Activated naive CD4-positive, alpha-beta T cell treated with anti-CD3 and anti-CD28 coated beads, Interleukin-2, amount 10 ng/mL, durations not matched to agents 7 days and 5 days (primary cell): ENCODE measurements around the gene PRAC2.

Source experiments
- CTCF ChIA-PET: fragments of 350-600 bp; sonication (Branson Sonifier 250); formaldehyde crosslinking; loops from one replicate; lab custom pipeline; 2021; ENCODE audit warnings: antibody characterized with exemption; lab: Charles Lee
- DNase-seq: peaks from one replicate; pipeline ENCODE4 v3.0.0-alpha.2; 2020
- H3K27ac Mint-ChIP-seq: one replicate; pipeline ENCODE4 v1.8.0; 2021; ENCODE audit warnings: mild to moderate bottlenecking, moderate library complexity, mixed read lengths
- H3K27me3 Mint-ChIP-seq: one replicate; pipeline ENCODE4 v1.8.0; 2021; ENCODE audit warnings: mild to moderate bottlenecking, mixed read lengths
- H3K36me3 Mint-ChIP-seq: one replicate; pipeline ENCODE4 v1.8.0; 2021; ENCODE audit warnings: mixed read lengths
- H3K4me1 Mint-ChIP-seq: one replicate; pipeline ENCODE4 v1.8.0; 2021; ENCODE audit warnings: mixed read lengths
- H3K4me3 Mint-ChIP-seq: one replicate; pipeline ENCODE4 v1.8.0; 2021; ENCODE audit warnings: mild to moderate bottlenecking, moderate library complexity, mixed read lengths
- H3K9me3 Mint-ChIP-seq: one replicate; pipeline ENCODE4 v1.8.0; 2021; ENCODE audit warnings: mixed read lengths

Gene PRAC2

DNA sequence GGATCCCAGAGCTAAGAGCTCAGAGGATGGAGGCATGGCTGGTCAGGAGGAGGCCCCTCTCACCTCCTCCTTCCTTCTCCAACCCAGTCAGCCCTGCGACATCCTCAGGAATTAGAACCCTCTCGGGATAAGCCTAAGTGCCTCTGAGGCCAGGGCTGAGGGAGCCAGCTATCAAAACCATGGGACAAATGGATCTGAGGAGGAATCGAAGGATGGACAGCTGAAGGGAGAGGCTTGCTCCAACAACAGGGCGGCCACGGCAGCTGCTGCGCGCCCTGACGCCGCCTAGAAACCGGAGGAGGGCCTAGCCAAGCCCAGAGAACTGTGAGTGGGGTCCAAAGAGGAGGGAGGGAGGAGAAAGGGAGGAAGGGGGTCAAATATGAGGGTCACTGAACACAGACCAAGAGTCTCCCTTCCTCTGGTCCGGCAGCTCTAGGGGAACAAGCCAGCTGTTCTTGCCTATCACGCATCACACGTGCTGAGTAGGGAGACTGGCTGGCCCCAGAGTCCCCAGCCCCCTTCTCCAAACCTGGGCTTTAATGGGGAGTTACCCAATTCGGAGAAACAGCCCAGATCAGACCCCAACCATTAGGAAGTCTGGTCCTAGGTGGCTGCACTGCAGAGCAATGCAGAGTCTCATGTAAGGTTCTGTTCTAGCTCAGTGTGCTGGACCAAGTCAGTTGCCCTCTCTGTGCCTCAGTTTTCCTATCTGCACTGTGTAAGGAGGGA lies 11.5 kb downstream of the PRAC2 start:
- DNase-seq, result no peak
- no peaks in the 10 kb centered on the region for H3K9me3 Mint-ChIP-seq
- peaks cover 9% of the 10 kb centered on the region for H3K4me1 Mint-ChIP-seq
- H3K36me3 Mint-ChIP-seq, result no peaks in the 10 kb centered on the region
- H3K27ac Mint-ChIP-seq, result no peak overlapping the region
- H3K27me3 Mint-ChIP-seq, result peaks cover 100% of the 10 kb centered on the region
- H3K4me3 Mint-ChIP-seq, result no peak overlapping the region
- CTCF ChIA-PET, result interaction anchor here (0.7 to 1.3 kb wide), 3 partner anchors 9 to 117 kb away, joined by 3 to 4 read pairs (median 4); no protein-coding TSS in a partner anchor

GRCh38 chr17:48735062-48735351 lies 12.0 kb downstream of the PRAC2 start:
- Mint-ChIP-seq H3K4me1 (peaks cover 9% of the 10 kb centered on the region), H3K27me3 (peaks cover 100% of the 10 kb centered on the region), H3K36me3 (no peaks in the 10 kb centered on the region), H3K9me3 (no peaks in the 10 kb centered on the region), H3K4me3 (no peak overlapping the region), H3K27ac (no peak overlapping the region)
- CTCF ChIA-PET, result interaction anchor here (0.6 to 1.3 kb wide), 3 partner anchors 14 to 312 kb away, joined by 3 to 4 read pairs (median 3); no protein-coding TSS in a partner anchor
- no peak for DNase-seq

DNA sequence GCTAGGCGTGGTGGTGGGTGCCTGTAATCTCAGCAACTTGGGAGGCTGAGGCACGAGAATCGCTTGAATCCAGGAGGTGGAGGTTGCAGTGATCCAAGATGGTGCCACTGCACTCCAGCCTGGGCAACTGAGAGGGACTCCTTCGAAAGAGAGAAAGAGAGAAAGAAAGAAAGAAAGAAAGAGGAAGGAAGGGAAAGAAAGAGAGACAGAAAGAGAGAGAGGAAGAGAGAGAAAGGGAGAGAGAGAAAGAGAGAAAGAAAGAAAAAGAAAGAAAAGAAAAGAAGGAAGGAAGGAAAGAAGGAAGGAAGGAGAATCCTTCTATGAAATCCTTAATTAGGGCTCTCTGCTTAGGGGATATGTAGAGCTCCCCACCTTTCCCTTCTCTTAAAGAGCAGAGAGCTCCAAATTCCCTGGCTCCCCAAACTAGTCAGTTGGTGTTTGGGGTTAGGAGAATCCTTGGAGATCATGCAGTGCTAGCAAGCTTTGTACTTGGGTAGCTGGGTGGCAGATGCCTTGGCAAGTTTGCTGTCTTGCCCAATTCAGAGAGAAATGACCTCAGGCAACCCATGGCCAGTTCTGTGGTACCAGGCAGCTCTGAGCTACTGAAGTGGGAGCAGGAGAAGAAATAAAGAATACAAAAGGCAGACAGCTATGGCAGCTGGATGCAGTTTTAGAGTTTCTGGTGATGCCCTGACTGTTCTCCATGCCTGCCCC lies 14.5 kb downstream of the PRAC2 start:
- Mint-ChIP-seq H3K36me3 (no peaks in the 10 kb centered on the region), H3K4me3 (no peak overlapping the region), H3K9me3 (no peaks in the 10 kb centered on the region), H3K27ac (no peak overlapping the region), H3K27me3 (peaks cover 100% of the 10 kb centered on the region), H3K4me1 (peaks cover 9% of the 10 kb centered on the region)
- CTCF ChIA-PET, result interaction anchor here (0.7 to 1.8 kb wide), 3 partner anchors 13 to 142 kb away, joined by 3 to 8 read pairs (median 4); no protein-coding TSS in a partner anchor
- no peak for DNase-seq

DNA sequence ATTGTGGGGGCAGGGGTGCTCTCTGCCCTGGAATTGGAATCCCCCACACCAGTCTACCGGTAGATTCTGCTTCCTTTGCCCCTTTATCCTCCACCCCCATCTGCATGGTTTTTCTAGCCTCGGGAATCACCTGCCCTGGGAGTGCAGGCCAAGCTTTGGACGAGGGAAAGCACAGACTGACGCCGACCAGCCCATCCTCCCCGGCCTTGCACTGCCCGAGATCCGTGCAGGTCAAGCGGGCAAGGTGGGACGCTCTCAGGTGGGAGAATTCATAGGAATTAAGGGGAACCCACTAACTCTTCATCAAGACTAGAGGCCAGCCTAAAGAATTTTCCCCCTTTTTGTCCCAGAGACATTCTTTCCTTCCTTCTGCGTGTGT lies 15.4 kb downstream of the PRAC2 start:
- H3K27me3 Mint-ChIP-seq, result peaks cover 100% of the 10 kb centered on the region
- CTCF ChIA-PET, result interaction anchor here (1.0 to 1.6 kb wide), 2 partner anchors 10 to 14 kb away, joined by 3 to 8 read pairs; no protein-coding TSS in a partner anchor
- H3K4me3 Mint-ChIP-seq, result no peak overlapping the region
- no peaks in the 10 kb centered on the region for H3K36me3 Mint-ChIP-seq
- H3K4me1 Mint-ChIP-seq, result peaks cover 8% of the 10 kb centered on the region
- no peaks in the 10 kb centered on the region for H3K9me3 Mint-ChIP-seq
- no peak for DNase-seq
- no peak overlapping the region for H3K27ac Mint-ChIP-seq

DNA sequence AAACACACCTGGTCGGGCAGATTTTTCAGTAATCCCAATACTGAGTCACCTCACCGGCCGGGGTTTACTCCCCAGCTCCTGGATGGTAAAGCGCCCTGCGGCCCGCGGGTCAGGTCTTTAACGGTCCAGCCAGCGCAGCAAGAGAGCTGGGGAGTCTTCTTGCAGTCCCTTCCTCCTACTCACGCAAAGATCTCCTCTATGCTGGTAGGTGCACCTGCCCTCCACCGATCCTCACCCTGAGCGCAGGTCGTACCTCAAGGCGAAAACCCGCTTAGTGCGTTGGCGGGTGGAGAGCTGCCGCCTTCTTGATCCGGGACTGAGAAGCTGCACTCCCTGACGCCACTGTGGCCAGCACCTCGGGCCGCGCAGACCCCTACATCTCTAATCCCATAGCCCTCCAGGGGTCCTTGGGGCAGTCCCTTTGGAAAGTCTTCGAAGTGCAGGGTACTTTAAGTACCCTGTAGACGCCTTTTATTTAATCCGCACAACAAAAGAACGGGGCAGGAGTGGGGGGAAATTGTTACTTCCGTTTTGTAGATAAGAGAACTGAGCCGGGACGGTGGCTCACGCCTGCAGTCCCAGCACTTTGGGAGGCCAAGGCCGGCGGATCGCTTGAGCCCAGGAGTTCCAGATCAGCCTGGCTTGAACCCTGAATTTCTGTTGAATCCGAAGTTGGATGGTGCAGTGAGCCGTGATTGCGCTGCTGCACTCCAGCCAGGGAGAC lies 16.0 kb downstream of the PRAC2 start:
- H3K4me3 Mint-ChIP-seq, result peak overlapping the region; percentile 28
- CTCF ChIA-PET, result interaction anchor here (1.0 to 1.6 kb wide), 2 partner anchors 10 to 14 kb away, joined by 3 to 8 read pairs; no protein-coding TSS in a partner anchor
- no peaks in the 10 kb centered on the region for H3K36me3 Mint-ChIP-seq

DNA sequence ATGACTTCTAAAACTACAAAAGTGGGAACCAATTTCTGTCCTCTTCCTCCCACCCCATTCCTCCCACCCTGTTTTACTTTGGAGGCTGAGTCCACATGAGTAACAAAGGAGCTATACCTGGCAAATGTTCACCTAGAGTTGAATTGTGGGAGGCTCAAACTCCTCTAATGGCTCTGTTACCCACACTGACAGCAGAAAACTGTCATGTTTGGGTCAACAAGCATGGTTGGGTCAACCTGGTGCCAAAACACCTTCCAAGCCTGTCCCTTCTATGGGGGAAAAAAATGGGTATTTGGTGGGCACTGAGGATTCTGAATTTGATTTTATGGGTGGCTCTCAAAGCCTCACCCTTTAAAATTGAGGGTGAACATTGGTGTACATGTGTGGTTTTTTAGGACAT lies 17.6 kb downstream of the PRAC2 start:
- CTCF ChIA-PET, result no interaction called here

More for the DNA sequence above, 16.0 kb downstream of the PRAC2 start:
- Mint-ChIP-seq H3K27ac (peak overlapping the region; percentile 71), H3K4me1 (peaks cover 3% of the 10 kb centered on the region), H3K27me3 (peaks cover 100% of the 10 kb centered on the region), H3K9me3 (no peaks in the 10 kb centered on the region)
- DNase-seq, result no peak

DNA sequence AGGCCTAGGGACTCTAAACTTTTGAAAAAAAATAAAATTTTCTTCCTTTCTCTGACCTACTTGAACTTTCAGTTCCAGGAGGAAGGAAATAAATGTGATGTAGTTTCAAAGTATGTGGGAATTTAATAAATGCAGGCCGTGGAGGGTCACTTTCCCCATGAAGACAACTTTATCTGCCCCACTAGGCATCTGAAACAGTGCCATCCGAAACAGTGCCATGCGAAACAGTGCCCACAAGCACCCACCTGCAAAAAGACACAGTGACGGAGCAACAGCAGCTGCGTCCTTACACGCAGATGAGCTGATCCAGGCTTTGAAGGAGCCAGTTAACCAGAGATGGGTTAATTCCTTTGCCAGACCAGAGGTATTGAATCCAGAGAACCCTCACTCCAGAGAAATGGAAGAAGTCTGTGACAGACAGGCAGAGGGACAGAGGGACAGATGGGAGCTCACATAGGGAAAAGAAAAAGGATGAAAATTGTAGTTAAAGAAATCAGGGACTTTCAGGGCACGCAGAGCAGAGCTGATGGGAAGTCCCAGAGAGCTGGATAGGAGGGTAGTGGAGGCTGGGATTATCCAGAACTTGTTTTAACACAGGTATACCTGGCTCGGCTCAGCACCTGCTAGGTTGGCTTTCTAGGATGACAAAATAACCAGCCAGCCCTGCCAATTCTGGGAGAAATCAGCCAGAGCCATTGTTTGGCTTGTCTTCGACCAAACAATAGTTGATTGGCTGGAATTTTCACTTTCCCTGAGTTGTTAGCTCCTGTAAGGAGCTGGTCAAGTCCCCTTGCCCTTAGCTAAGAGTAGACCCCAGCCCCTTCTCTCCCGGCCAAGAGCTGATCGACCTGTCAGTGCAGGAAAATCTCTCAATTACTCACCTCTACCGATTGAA lies 22.6 kb downstream of the PRAC2 start:
- CTCF ChIA-PET, result interaction anchor here (1.3 to 5.9 kb wide), 3 partner anchors 22 to 109 kb away, joined by 4 to 28 read pairs (median 5); partner anchors contain the start of genes PRAC1 and PRAC2
- Mint-ChIP-seq H3K27ac (no peak overlapping the region), H3K27me3 (peaks cover 98% of the 10 kb centered on the region)

More for the DNA sequence above, 17.6 kb downstream of the PRAC2 start:
- Mint-ChIP-seq H3K27ac (no peak overlapping the region), H3K9me3 (no peaks in the 10 kb centered on the region), H3K4me3 (no peak overlapping the region), H3K27me3 (peaks cover 100% of the 10 kb centered on the region), H3K4me1 (peaks cover 3% of the 10 kb centered on the region), H3K36me3 (no peaks in the 10 kb centered on the region)
- no peak for DNase-seq

DNA sequence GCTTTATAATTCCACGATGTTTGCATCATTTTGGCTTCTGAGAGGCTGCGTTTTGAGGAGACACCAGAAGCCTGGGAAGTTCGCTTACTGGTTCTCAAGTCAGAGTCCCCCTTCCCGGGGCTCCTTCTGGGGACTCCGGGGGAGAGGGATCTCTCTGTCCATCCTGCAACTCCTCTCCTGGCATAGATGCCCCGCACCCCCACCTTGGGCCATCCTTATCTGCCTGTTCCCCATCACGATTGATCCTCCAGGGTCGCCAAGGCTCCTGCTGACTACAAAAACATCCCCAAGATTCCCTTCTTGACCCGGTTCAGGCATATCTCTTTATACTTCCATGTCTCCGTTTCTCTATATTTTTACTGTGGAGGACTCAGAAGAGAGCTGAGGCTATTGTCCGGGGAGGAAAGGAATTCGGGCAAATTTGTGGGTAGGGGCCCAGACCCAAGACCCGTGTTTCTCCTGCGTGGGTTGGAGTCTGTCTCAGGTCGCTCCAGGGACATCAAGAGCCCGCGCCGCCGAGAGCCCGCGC lies 24.0 kb downstream of the PRAC2 start:
- DNase-seq, result no peak
- H3K27me3 Mint-ChIP-seq, result peaks cover 98% of the 10 kb centered on the region
- peaks cover 6% of the 10 kb centered on the region for H3K4me1 Mint-ChIP-seq
- peak overlapping the region; percentile 37 for H3K27ac Mint-ChIP-seq
- CTCF ChIA-PET, result interaction anchor here (1.2 to 5.9 kb wide), 3 partner anchors 23 to 30 kb away, joined by 3 to 28 read pairs (median 5); partner anchors contain the start of genes PRAC1 and PRAC2
- no peaks in the 10 kb centered on the region for H3K9me3 Mint-ChIP-seq
- peaks cover 2% of the 10 kb centered on the region for H3K36me3 Mint-ChIP-seq
- no peak overlapping the region for H3K4me3 Mint-ChIP-seq

More for the DNA sequence above, 22.6 kb downstream of the PRAC2 start:
- H3K4me3 Mint-ChIP-seq, result no peak overlapping the region
- no peak for DNase-seq
- H3K4me1 Mint-ChIP-seq, result peaks cover 6% of the 10 kb centered on the region
- H3K36me3 Mint-ChIP-seq, result peaks cover 2% of the 10 kb centered on the region
- no peaks in the 10 kb centered on the region for H3K9me3 Mint-ChIP-seq

DNA sequence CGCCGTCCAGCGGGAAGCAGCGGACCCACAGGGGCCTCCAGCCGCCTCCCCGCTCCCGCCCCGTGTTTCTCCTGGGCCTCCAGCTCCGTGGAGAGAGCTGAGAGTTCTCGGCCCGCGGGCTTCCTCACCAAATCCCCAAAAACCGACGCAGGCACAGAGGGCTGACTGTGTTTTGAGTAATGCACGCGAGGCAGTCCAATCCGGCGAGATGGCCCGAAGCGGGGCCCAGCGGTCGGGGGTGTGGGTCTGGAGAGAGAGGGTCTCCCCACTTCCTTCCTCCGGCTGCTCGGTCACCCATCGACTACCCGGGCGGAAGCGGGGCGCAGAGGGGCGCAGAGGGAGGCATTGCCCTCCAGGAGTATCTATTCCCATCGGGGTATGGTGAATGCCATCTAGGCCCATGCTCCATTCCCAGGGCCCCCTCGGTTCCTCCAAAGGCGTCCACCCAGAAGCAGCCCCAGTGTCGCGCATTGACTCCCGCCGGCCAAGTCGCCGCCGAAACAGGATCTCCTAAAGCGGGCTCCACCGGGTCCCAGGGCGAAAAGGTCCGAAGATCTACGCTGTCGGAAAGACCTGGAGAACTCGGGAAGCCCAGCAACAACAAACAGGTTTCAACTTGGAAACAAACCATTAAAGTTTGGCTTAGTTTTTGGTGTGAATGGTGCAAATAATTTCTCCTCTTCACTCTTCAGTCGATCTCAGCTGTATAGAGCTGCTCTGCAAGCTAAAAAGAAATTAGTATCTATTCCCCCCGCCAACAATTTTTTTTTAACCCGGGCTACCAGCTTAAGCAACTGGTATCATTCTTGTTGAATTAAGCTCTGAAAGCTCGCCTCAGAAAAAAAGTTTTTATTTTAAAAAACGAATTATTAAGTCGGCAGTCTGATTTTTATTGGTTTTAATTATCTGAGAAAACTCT lies 24.7 kb downstream of the PRAC2 start:
- CTCF ChIA-PET, result interaction anchor here (0.9 to 5.9 kb wide), 3 partner anchors 9 to 28 kb away, joined by 3 to 28 read pairs (median 3); partner anchors contain the start of genes PRAC1 and PRAC2
- H3K9me3 Mint-ChIP-seq, result no peaks in the 10 kb centered on the region

GRCh38 chr17:48748718-48749566 lies 26.0 kb downstream of the PRAC2 start:
- H3K9me3 Mint-ChIP-seq, result no peaks in the 10 kb centered on the region
- H3K36me3 Mint-ChIP-seq, result peaks cover 2% of the 10 kb centered on the region
- peaks cover 98% of the 10 kb centered on the region for H3K27me3 Mint-ChIP-seq
- H3K27ac Mint-ChIP-seq, result peak overlapping the region; percentile 51
- peaks cover 6% of the 10 kb centered on the region for H3K4me1 Mint-ChIP-seq
- CTCF ChIA-PET, result interaction anchor here (0.9 to 1.5 kb wide), 2 partner anchors 10 to 25 kb away, joined by 3 read pairs; no protein-coding TSS in a partner anchor
- H3K4me3 Mint-ChIP-seq, result no peak overlapping the region
- no peak for DNase-seq

More for the DNA sequence above, 24.7 kb downstream of the PRAC2 start:
- Mint-ChIP-seq H3K27me3 (peaks cover 98% of the 10 kb centered on the region), H3K27ac (no peak overlapping the region), H3K4me1 (peaks cover 6% of the 10 kb centered on the region), H3K4me3 (no peak overlapping the region), H3K36me3 (peaks cover 2% of the 10 kb centered on the region)
- no peak for DNase-seq
